GM19452 (cell line): ENCODE data around the gene GDA.
A peak's percentile ranks its signal among the peaks of the same experiment; 100 is the strongest.

Experiments
- ATAC-seq: cut with Tn5 transposase; IDR thresholded peaks from one replicate; pipeline ENCODE4 v1.9.1; 2021; ENCODE audit not compliant: unreplicated experiment

The GDA gene

DNA sequence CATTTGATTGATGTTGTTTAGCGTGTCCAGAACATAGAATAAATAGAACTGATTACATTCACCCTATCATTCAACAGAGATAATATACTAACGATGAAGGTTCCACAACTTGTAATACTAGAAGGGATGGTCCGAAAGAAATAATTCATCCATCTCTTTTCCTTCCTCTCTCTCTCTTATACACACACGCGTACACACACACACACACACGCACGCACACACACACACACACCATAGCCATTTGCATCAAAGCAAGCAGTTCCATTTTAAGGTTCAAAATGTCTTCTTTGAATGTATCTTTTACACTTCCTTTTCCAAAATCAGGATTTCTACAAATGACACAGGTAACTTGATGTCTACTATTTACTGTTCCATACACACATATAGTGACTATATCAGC, 887 bp downstream of the GDA start:
- ATAC-seq: no peak

DNA sequence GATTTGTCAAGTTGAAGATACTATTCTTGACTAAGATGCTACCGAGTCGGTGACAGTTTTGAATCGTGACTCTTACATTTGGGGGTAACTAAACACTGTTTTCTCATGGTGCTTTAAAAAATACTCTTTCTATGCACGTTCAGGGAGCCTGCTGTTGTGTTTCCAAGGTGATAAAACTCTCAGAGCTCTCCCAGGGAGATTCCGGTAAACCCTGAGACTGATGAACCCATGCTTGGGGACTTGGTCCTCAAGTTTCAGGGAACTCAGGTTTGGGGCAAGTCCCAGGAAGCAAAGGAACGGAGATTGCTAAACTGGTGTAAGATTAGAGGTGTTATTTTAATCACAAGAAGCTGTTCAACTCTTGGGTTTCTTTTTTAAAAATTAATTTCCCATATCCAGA, 1.4 kb downstream of the GDA start:
- no peak for ATAC-seq

DNA sequence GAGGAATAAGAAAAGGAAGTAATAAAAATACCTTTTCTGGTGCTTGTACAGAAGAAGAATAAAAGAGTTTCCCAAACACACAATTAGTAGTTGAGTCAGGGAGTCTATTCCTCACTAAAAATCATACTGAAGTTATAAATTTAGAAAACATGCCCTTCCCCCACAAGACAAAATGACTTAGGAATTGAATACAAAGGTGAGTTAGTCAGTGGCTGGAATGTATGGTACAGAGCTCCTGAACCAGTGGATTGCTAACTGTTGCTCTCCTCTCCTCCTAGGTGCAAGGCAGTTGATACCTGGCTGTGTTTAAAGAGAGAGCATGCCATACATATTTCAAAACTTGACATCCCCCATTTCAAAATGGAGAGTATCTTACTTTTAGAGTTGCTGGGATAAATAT, 1.9 kb downstream of the GDA start:
- no peak for ATAC-seq

DNA sequence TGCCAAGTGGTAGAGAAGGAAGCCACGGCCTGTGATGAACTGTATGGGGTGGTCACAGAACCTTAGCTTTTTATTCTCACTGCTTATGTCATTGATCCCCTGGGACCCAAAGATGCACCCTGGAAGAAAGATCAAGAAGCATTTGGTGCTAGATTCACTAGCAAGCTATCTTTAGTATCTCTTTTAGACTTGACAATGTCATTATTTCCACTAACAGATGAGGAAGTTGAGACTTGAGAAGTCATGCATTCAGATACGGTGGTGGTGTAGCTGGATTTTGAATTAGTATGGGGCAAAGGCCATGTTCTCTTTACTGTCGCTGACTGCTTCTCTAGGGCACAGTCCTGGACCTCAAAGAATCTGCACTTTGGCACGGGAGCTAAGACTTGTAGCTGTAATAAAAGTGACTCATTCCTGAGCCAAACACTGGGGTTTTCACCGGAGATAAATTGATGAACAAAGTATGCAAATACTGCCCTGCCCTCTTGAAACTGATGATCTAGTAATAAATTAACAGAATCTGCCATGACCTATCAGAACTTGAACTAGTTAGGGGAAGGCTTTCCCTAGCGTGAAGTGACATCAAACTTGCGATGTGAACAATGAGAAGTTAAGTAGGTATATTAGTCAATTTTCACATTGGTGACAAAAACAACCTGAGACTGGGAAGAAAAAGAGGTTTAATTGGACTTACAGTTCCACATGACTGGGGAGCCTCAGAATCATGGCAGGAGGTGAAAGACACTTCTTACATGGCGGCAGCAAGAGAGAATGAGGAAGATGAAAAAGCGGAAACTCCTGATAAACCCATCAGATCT, 5.4 kb downstream of the GDA start:
- peak; percentile 87 for ATAC-seq

DNA sequence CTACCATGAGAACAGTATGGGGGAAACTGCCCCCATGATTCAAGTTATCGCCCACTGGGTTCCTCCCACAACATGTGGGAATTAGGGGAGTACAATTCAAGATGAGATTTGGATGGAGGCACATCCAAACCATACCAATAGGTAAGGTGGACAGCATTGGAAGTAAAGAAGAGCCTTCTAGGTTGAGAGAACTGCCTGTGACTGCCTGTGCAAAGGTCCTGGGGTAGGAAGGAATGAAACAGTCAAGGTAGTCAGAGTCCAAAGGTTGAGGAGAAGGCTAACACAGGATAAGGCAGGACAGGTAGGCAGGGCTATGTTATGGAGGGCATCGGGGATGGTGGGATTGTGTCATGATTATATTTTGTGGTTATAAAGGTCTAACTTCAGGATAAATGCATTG, 6.1 kb downstream of the GDA start:
- no peak for ATAC-seq

DNA sequence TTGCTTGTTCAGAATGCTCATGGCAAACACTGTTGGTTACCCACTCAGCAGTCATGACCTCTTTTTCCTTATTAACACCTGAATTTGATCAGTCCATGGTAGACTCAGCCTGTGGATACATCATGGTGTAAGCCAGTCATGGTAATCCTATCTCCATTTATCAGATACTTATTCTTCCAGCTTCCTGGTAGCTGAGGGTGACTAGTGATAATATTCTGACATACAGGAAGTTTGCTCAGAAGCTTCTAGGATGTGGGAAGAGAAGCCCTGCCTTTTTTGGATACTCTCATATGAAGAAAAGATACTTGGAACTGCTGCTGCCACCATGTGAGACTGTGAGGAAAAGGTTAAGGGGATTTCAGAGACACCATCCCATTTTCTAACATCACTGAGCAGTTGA, 7.3 kb downstream of the GDA start:
- ATAC-seq: no peak

DNA sequence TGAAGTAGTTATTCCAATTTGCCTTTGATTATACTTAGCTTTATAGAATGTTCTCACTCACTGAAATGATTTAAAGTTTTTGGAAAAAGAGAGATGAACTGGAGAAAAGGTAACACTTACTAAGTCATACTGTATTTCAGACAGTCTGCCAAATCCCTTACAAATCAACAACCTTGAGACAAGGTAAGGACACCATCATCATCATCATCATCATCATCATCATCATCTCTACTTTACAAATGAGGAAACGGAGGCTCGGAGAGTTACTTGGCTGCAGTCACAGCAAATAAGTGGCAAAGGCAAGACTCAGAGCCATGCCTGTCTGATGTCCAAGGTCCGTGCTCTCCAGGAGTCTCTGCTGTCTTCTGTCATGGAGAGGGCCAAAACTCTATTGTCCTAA, 9.4 kb downstream of the GDA start:
- ATAC-seq: no peak

DNA sequence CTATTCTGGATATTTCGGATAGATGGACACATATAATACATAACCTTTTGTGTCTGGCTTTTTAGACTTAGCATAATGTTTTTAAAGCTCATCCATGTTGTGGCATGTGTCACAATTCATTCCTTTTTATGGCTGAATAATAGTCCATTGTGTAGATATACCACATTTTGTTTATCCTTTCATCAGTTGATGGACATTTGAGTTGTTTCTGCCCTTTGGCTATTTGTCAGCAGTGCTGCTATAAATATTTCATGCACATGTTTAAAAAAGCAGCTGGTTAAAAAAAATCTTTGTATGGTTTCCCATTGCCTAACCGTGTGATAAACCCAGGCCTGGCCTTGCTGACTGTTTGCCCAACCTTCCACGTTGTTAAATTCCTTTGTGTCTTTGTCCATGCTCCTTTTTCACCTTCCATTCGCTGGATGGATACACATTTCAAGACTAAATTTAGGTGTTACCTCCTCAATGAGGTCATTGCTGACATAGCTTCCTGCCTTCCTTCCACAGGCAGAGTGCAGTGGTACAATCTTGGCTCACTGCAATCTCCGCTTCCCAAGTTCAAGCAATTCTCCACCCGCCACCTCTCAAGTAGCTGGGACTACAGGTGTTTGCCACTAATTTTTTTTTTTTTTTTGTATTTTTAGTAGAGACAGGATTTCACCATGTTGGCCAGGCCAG, 11.3 kb downstream of the GDA start:
- ATAC-seq: no peak

DNA sequence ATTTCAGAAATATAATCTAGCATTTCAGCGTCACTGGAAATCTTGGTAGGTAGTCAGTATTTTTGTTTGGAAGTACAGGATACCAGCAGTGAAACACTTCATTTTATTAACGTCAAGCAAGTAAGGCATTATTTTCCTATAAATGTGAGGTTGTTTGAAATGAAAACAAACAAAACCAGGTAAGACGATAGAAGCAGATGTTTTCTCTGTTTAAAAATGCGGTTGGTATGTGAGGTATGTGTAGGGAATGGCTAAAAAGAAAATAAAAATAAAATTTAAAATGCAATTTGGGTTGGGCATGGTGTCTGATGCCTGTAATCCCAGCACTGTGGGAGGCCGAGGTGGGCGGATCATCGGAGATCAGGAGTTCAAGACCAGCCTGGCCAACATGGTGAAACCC, 16.1 kb downstream of the GDA start:
- ATAC-seq: no peak

DNA sequence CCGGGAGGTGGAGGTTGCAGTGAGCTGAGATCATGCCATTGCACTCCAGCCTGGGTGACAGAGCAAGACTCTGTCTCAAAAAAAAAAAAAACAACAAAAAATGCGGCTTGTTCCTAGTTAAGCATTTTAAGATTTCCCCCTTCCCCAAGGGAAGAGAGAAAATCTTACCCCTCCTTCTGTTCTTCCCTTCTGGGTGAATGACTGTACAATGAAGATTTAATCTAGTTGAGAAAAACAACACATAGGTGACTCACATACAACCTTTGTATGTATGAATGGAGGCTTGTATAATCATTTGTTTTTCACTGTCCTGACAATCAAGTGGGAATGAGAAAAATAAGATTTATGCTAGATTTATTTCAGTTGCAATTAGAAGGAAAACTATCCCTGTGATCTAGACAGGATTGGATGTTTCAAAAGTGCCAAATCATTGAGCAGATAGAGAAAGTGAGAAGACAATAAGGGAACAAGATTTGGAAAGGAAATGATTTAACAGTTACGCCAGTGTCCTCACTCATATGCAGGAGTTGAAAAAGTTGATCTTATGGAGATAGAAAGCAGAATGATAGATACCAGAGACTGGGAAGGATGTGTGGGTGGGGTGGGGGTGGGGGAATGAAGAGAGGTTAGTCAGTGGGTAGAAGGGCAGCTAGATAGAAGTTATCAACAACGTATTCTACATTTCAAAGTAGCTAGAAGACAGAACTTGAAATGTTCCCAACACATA, 16.7 kb downstream of the GDA start:
- ATAC-seq: no peak

DNA sequence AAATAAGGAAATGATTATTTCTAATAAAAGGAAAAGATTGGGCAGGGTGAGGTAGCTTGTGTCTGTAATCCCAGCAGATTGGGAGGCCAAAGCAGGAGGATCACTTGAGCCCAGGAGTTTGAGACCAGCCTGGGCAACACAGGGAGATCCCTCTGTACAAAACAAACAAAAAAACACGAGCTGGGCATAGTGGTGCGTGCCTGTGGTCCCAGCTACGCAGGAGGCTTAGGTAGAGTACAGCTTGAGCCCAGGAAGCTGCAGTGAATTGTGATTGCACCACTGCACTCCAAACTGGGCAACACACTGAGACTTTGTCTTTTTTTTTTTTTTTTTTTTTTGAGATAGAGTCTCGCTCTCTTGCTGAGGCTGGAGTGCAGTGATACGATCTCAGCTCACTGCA, 18.8 kb downstream of the GDA start:
- no peak for ATAC-seq

DNA sequence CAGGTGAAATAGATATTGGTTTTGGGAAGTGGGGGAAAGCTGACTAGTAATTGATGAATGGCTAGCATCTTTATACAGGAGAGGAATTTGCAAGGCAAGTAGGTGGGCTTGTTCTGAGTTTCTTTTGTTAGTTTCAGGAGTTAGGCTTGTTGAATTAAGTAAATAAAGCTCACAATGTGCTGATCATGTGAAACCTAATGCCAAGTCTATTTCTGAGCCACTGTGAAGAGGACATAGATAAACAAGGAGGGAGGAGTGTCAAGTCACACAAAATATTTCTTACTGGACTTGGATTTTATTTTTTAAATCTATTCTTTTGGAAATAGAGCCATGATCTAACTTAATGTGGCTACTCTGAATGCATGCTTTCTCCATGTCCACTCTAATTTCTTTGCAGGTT, 19.9 kb downstream of the GDA start:
- ATAC-seq: no peak

DNA sequence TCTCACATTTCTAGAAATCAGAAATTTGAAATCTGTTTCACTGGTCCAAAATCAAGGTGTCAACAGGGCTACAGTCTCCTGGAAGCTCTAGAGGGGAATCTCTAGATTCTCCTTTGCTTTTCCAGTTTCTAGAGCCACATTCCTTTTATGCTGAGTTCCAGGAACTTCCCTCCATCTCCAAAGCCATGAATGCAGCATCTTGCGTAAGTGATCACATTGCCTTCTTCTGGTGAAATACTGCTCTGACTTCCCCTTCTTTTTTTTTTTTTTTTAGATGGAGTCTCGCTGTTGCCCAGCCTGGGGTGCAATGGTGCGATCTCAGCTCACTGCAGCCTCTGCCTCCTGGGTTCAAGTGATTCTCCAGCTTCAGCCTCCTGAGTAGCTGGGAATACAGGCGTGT, 23.8 kb downstream of the GDA start:
- ATAC-seq: no peak

DNA sequence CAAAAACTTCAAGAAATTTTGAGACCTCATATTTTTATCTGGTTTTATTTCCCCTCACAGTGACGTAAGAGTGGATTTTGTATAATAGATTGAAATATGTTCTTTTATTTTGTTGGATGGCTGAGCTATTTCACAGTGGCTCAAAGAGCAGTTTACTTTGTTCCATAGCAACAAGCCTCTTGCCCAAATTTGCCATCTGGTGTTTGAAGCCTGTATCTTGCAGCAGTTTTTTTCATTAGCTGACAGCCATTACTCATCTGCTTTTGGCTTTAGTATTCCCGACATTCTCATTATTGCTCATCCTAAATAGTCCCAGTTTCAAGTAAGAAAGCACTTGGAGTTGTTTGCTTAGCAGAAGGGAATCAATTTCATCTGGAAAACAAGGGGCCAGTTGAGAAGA, 36.3 kb downstream of the GDA start:
- no peak for ATAC-seq

DNA sequence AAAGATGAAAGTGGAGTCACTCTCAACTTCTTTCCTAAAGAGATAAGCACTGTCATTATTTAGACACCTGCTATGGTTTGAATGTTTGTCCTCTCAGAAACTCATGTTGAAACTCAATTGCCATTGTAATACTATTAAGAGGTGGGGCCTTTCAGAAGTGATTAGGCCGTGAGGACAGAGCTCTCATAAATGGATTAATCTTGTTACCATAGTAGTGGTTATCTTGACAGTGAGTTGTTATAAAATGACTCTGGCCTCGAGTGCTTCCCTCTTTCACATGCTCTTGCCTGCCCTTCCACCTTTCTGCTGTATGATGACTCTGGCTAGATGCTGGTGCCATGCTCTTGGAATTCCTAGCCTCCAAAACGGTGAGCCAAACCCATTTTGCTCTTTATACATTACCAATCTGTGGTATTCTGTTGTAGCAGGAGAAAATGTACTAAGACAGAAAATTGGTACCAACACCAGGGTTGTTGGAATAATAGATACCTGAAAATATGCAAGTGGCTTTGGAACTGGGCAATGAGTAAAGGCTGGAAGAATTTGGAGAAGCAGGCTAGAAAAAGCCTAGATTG, 38.0 kb downstream of the GDA start:
- ATAC-seq: no peak

DNA sequence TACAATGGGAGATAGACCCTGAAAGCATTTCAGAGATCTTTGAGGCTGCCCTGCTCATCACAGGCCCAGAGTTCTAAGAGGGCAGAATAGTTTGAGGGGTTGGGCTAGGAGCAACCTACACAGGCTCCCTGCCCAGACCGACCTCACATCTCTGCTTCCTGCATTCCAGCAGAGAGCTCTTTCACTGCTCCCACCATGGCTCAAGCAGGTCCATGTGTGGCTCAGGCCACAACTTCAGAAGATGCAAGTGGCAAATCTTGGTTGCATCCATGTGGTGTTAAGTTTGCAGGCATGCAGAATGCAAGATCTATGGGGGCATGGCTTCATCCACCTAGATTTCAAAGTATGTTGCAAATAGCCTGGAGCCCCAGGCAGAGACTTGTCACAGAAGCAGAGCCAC, 39.0 kb downstream of the GDA start:
- ATAC-seq: no peak

DNA sequence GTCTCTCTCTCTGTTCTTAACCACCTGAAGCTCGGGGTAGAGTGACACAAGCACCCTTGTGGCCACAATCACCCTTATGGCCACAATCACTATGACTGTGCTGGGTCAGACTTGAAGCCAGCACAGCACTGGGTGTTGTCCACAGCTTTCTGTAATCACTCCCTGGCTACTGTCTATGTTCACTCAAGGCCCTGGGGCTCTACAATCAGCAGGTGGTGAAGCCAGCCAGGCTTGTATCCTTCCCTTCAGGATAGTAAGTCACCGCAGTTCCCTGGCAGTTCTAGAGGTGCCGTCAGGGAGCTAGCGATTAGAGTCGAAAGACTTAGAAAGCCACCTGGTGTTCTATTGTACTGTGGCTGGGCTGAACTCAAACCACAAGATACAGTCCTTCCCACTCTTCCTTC, 44.2 kb downstream of the GDA start:
- peak; percentile 97 for ATAC-seq

DNA sequence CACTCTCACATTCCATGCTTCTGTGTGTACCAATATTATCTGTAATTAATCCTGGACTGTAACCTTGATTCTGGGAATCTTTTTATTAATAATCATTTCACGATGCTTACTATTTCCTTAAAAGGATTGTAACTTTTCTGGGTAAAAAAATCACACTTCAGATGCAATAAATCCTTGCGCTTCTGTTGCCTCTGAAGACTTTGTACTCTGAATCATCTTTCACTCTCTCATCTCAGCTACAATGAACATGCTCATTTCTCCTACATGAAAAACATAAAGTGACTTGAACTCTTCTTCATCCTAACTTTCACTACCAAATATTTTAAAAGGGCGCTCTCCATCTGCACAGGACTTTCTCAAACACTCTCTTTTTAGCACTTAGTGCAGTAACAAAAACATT, 50.0 kb downstream of the GDA start:
- ATAC-seq: no peak

DNA sequence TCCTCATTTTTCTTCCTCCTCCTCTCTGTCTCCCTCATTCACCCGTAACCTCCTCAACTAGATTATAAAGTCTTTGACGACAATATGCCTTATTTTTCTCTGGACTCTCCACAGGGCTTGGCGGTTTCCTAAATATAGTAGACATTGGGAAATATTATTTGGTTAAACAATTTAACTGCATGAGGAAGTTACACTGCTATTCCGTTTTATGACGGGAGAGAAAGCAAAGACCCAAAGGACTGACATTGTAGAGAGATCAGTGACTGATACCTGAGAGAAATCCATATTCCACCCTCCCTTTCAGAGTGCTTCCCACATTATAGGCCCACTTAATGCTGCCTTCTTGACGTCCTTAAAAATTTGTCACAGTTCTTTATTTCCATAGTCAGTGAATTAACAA, 51.2 kb downstream of the GDA start:
- no peak for ATAC-seq

DNA sequence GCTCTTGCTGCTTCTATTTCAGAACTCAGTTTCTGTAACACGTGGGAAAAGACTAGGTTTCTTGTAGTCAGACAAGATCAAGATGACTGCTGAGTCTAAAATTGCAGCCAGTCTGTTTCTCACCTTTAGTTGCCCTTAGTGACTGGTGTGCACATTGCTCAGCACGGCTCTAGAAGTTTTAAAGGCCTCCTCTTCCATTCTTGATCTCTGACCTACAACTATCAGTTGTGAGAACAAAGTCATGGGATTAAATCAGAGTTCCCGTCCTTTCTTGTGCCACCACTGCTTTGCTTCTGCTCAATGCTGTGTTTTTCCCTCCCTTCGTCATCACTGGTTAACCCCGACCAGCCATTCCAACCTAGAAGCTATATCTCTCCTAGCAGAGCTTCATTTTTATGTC, 52.8 kb downstream of the GDA start:
- no peak for ATAC-seq

DNA sequence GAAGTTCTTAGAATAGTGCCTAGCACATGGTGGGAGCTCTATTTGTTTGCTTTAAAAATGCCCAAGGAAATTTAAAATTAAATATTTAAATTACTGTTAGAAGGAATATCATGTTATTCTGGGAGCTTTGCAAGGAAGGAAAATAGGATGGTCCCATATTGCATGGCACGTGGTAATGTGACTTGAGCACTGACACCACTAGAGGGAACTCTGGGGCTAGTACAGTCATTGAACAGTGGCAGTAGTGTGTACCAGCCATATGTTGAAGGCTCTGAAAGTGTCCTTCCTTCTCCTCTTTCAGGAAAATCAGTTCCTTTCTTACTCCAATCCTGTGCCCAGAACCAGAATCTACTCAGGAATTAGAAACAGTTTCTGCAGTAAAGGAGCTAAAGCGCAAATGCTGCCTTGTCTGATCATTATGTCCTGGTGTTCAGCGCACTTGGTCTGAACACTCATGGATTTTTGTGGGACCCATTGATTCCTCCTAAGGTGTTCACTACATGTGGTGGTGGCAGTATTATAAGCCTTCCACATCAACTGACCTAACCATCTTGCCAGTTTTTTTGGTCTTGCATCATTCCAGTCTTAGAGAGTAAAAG, 54.1 kb downstream of the GDA start:
- peak; percentile 48 for ATAC-seq
